ENCODE measurements around the gene DOLPP1.
A peak's percentile ranks its signal among the peaks of the same experiment; 100 is the strongest.

DOLPP1 gene

DNA sequence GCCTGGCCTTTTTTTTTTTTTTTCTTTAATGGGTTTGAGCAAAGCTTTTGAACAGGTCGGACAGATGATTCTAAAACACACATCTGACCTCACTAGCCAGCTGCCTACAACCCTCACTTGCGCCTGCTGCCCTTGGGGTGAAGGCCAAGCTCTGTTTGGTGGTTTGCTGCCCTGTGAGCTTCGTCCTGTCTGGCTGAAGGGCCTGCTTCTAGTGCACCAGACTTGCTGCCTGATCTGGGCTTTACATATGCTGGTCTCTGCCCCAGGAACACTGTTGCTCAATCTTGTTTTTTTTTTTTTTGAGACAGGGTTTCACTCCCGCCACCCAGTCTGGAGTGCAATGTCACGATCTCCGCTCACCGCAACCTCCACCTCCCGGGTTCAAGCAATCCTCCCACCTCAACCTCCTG, 16.4 kb upstream of the DOLPP1 start:
- no peak for DNase-seq (ENCODE audit: low spot score)

DNA sequence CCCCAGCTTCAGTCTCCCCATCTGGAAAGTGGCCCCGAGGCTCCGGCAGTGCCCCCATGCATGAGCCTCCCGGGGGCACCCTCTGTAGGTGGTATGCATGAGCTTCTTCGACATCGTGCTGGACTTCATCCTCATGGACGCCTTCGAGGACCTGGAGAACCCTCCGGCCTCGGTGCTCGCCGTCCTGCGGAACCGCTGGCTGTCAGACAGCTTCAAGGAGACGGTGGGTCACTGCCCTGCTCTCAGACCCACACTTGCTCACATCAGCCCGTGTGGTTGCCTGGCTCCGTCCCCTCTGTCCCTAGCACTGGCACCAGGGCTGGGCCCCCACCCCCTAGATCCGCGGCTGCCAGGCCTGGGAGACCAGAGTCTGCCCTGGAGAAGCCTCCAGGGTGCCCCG, 12.8 kb upstream of the DOLPP1 start:
- no peak for DNase-seq (ENCODE audit: low spot score)

DNA sequence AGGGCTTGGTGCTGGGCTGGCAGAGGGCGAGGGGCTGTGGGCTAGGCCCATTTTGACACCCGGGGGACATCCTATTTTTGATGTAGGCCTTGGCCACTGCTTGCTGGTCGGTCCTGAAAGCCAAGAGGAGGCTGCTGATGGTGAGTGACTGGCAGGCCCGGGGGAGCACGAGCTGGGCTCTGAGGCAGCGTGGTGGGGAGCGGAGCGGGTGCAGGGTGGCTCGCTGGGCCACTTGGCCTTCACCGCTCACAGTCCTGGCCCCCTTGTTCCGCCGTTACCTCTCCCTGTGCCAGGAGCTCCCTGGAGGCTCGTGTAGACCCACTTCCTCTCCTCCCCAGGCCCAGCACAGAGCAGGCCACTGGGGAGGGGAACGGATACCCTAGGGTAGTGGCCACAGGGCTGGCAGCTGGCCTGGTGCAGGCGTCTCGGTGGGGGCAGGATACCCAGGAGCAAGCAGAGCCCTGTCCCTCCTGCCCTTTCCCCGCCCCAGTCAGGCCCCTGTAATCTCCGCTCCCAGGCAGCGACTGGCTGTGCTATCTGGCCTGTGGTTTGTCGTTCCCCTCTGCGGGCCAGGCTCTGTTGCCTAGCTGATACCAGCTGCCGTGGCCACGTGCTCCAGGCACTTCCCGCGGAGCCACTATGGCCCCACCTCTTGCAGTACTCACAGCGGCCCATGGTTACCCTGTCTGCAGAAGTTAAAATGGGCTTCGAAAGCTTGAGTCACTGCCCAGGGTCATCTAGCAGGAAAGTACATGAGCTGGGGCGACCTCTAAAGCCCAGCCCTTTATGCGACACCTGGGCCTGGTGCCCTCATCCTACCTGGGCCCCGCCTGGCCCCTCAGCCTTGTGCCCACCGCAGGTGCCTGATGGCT, 11.7 kb upstream of the DOLPP1 start:
- DNase-seq (ENCODE audit: low spot score): peak; percentile 59

GRCh38 chr9:129069862-129070641, 10.9 kb upstream of the DOLPP1 start:
- DNase-seq (ENCODE audit: low spot score): no peak

GRCh38 chr9:129070696-129071525, 10.0 kb upstream of the DOLPP1 start:
- no peak for DNase-seq (ENCODE audit: low spot score)

- no peak for DNase-seq (ENCODE audit: low spot score)
Observed at GRCh38 chr9:129071526-129072126, 9.3 kb upstream of the DOLPP1 start.

- DNase-seq (ENCODE audit: low spot score): no peak
Observed at GRCh38 chr9:129072171-129072570, 8.7 kb upstream of the DOLPP1 start.

GRCh38 chr9:129073404-129073803, 7.5 kb upstream of the DOLPP1 start:
- no peak for DNase-seq (ENCODE audit: low spot score)

DNA sequence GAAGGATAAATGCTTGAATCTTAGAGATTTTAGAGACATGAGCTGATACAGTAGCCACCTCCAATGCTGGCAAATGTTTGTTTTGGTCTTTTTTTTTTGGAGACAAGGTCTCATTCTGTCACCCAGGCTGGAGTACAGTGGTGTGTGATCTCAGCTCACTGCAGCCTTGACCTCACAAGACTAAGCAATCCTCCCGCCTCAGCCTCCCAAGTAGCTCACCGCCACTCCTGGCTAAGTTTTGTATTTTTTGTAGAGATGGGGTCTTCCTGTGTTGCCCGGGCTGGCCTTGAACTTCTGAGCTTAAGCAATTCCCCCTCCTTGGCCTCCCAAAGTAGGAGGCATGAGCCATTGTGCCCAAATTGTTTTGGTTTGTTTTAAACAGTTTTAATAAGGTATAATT, 6.8 kb upstream of the DOLPP1 start:
- no peak for DNase-seq (ENCODE audit: low spot score)

- no peak for DNase-seq (ENCODE audit: low spot score)
Observed at GRCh38 chr9:129075996-129076639, 4.8 kb upstream of the DOLPP1 start.

DNA sequence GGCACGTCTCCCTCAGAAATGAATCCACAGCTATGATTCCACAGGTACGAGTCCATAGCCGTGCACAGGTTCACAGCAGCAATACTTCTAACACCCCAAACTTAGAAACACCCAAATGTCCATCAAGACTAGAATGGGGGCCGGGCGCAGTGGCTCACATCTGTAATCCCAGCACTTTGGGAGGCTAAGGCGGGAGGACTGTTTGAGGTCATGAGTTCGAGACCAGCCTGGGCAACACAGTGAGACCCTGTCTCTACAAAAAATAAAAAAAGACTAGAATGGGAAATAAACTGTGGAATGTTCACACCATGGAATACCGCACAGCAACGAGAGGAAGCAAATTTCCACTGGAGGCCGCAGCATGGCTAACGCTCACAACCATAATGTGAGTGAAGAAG, 4.3 kb upstream of the DOLPP1 start:
- DNase-seq (ENCODE audit: low spot score): no peak

GRCh38 chr9:129077236-129077635, 3.7 kb upstream of the DOLPP1 start:
- DNase-seq (ENCODE audit: low spot score): no peak

GRCh38 chr9:129078691-129079503, 2.0 kb upstream of the DOLPP1 start:
- DNase-seq (ENCODE audit: low spot score): no peak

GRCh38 chr9:129079829-129080228, 1.1 kb upstream of the DOLPP1 start:
- DNase-seq (ENCODE audit: low spot score): no peak

- DNase-seq (ENCODE audit: low spot score): no peak
Observed at GRCh38 chr9:129080298-129080600, 662 bp upstream of the DOLPP1 start.

DNA sequence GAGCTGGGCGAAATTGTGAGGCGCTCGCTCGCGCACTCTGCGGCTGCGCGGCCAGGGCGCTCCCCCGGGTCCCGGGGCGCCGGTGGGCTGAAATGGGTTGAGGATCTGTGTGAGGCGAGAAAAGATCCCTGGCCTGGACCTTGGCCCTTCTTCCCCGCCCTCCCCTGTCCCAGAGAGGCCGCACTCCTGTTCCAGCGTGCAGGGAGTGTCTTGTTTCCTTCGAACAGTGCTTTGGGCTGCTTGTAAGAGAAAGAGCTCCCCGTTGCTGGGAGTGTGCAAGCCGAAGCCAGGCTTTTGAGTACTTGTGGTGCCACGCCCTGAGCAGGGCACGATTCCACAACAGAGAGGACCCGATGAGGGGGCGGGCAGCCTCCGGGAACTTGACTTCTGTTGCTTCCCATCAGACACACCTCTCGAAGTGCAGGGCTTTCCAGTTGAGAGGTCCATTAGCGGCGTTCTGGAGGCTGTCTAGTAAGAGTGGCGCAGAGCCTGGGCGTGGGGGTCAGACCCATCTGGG, 535 bp downstream of the DOLPP1 start:
- no peak for DNase-seq (ENCODE audit: low spot score)

GRCh38 chr9:129084087-129084486, 3.2 kb downstream of the DOLPP1 start:
- DNase-seq (ENCODE audit: low spot score): no peak

- no peak for DNase-seq (ENCODE audit: low spot score)
Observed at GRCh38 chr9:129089246-129089645, 8.3 kb downstream of the DOLPP1 start.

GRCh38 chr9:129093602-129094386, 12.9 kb downstream of the DOLPP1 start:
- DNase-seq (ENCODE audit: low spot score): no peak

Data from pons (tissue), 1 donor.